ENCODE measurements around the gene COLQ. TPM values are rescaled to one million over a fixed set of nuclear protein-coding genes. Genes with fewer than 3 reads are reported as not detected.

COLQ gene
- polyA plus RNA-seq, 1 experiment = 1.6 TPM

- ChIA-PET POLR2A (no interaction called here), CTCF (interaction anchor here (1.2 kb wide), 1 partner anchor 8 kb away, joined by 3 read pairs; no protein-coding TSS in a partner anchor)
- no peak for TF ChIP-seq CTCF (IDR thresholded peaks at IDR 0.05; ENCODE audit: insufficient read depth, low read depth, low read length)
- Histone ChIP-seq H3K4me3 (ENCODE audit: low read depth, low read length) (no peak overlapping the region), H3K36me3 (ENCODE audit: control insufficient read depth, insufficient read depth, low read length) (no peaks in the 10 kb centered on the region), H3K27me3 (ENCODE audit: control insufficient read depth, insufficient read depth, low read length) (no peaks in the 10 kb centered on the region)
- no peak for DNase-seq (ENCODE audit: low read depth)
Measured at GRCh38 chr3:15477951-15478639, 43.4 kb downstream of the COLQ start.

- DNase-seq (ENCODE audit: low read depth) = no peak
- POLR2A ChIA-PET = no interaction called here
- CTCF ChIA-PET = no interaction called here
- H3K27me3 ChIP-seq (ENCODE audit: control insufficient read depth, insufficient read depth, low read length) = no peaks in the 10 kb centered on the region
- no peak overlapping the region for H3K4me3 ChIP-seq (ENCODE audit: low read depth, low read length)
- H3K36me3 ChIP-seq (ENCODE audit: control insufficient read depth, insufficient read depth, low read length) = no peaks in the 10 kb centered on the region
- no peak for TF ChIP-seq CTCF (IDR thresholded peaks at IDR 0.05; ENCODE audit: insufficient read depth, low read depth, low read length)
Measured at GRCh38 chr3:15476378-15476777, 45.1 kb downstream of the COLQ start.

- peaks cover 3% of the 10 kb centered on the region; the same call in 1 of the 2 replicates for H3K27me3 ChIP-seq (ENCODE audit: control insufficient read depth, insufficient read depth, low read length)
- TF ChIP-seq CTCF (IDR thresholded peaks at IDR 0.05; ENCODE audit: insufficient read depth, low read depth, low read length) = no peak
- no peak for DNase-seq (ENCODE audit: low read depth)
- CTCF ChIA-PET = interaction anchor here (1.2 kb wide), 1 partner anchor 21 kb away, joined by 3 read pairs; no protein-coding TSS in a partner anchor
- H3K4me3 ChIP-seq (ENCODE audit: low read depth, low read length) = no peak overlapping the region
- no peaks in the 10 kb centered on the region for H3K36me3 ChIP-seq (ENCODE audit: control insufficient read depth, insufficient read depth, low read length)
- POLR2A ChIA-PET = no interaction called here
Measured at GRCh38 chr3:15475161-15475560, 46.3 kb downstream of the COLQ start.

- peaks cover 3% of the 10 kb centered on the region; the same call in 1 of the 2 replicates for H3K27me3 ChIP-seq (ENCODE audit: control insufficient read depth, insufficient read depth, low read length)
- ChIA-PET POLR2A (no interaction called here), CTCF (no interaction called here)
- DNase-seq (ENCODE audit: low read depth) = no peak
- no peak for TF ChIP-seq CTCF (IDR thresholded peaks at IDR 0.05; ENCODE audit: insufficient read depth, low read depth, low read length)
- H3K4me3 ChIP-seq (ENCODE audit: low read depth, low read length) = no peak overlapping the region
- H3K36me3 ChIP-seq (ENCODE audit: control insufficient read depth, insufficient read depth, low read length) = no peaks in the 10 kb centered on the region
Measured at GRCh38 chr3:15471861-15472260, 49.6 kb downstream of the COLQ start.

- no peak overlapping the region for H3K4me3 ChIP-seq (ENCODE audit: low read depth, low read length)
- POLR2A ChIA-PET = no interaction called here
- TF ChIP-seq CTCF (IDR thresholded peaks at IDR 0.05; ENCODE audit: insufficient read depth, low read depth, low read length) = no peak
- no peak for DNase-seq (ENCODE audit: low read depth)
- CTCF ChIA-PET = no interaction called here
- peaks cover 3% of the 10 kb centered on the region; the same call in 1 of the 2 replicates for H3K27me3 ChIP-seq (ENCODE audit: control insufficient read depth, insufficient read depth, low read length)
- H3K36me3 ChIP-seq (ENCODE audit: control insufficient read depth, insufficient read depth, low read length) = no peaks in the 10 kb centered on the region
Measured at GRCh38 chr3:15470849-15471248, 50.7 kb downstream of the COLQ start.
